GM20431 (cell line): ENCODE data around the gene SLC36A1.

Experiments
- in situ Hi-C: fragments of 300-500 bp; cut with MseI, MboI; formaldehyde crosslinking; loops from one replicate; pipeline ENCODE4 v1.15.0; 2020; ENCODE audit warnings: low sequenced_read_pairs; ENCODE audit not compliant: unreplicated experiment

The SLC36A1 gene

GRCh38 chr5:151450605-151451004 is 3.2 kb downstream of the SLC36A1 start:
- in situ Hi-C loops = no loop called here

GRCh38 chr5:151451626-151452520 is 4.5 kb downstream of the SLC36A1 start:
- in situ Hi-C loops = no loop called here

- in situ Hi-C loops = no loop called here
Measured at GRCh38 chr5:151454166-151454565, 6.8 kb downstream of the SLC36A1 start.

- in situ Hi-C loops = no loop called here
Measured at GRCh38 chr5:151454889-151455288, 7.5 kb downstream of the SLC36A1 start.

GRCh38 chr5:151456321-151456940 is 9.0 kb downstream of the SLC36A1 start:
- in situ Hi-C loops = no loop called here

- in situ Hi-C loops = no loop called here
Measured at GRCh38 chr5:151458314-151458713, 10.9 kb downstream of the SLC36A1 start.

GRCh38 chr5:151459680-151460324 is 12.4 kb downstream of the SLC36A1 start:
- in situ Hi-C loops = no loop called here

GRCh38 chr5:151461312-151461711 is 13.9 kb downstream of the SLC36A1 start:
- in situ Hi-C loops = no loop called here

GRCh38 chr5:151463137-151464029 is 16.0 kb downstream of the SLC36A1 start:
- in situ Hi-C loops = no loop called here

- in situ Hi-C loops = no loop called here
Measured at GRCh38 chr5:151464101-151464500, 16.7 kb downstream of the SLC36A1 start.

GRCh38 chr5:151465476-151465875 is 18.1 kb downstream of the SLC36A1 start:
- in situ Hi-C loops = no loop called here

- in situ Hi-C loops = no loop called here
Measured at GRCh38 chr5:151467576-151467975, 20.2 kb downstream of the SLC36A1 start.

- in situ Hi-C loops = no loop called here
Measured at GRCh38 chr5:151469386-151469785, 22.0 kb downstream of the SLC36A1 start.

GRCh38 chr5:151469992-151470391 is 22.6 kb downstream of the SLC36A1 start:
- in situ Hi-C loops = no loop called here

GRCh38 chr5:151470439-151470838 is 23.0 kb downstream of the SLC36A1 start:
- in situ Hi-C loops = no loop called here

- in situ Hi-C loops = no loop called here
Measured at GRCh38 chr5:151471276-151471675, 23.9 kb downstream of the SLC36A1 start.

- in situ Hi-C loops = no loop called here
Measured at GRCh38 chr5:151474799-151475198, 27.4 kb downstream of the SLC36A1 start.

GRCh38 chr5:151475388-151475787 is 28.0 kb downstream of the SLC36A1 start:
- in situ Hi-C loops = no loop called here

- in situ Hi-C loops = no loop called here
Measured at GRCh38 chr5:151476016-151476415, 28.6 kb downstream of the SLC36A1 start.

GRCh38 chr5:151477101-151477500 is 29.7 kb downstream of the SLC36A1 start:
- in situ Hi-C loops = no loop called here
